ENCODE results near the gene ARHGEF25.
"Not testable (repeated sequence)": the region's sequence is repeated elsewhere in the genome, so short reads cannot be mapped to it uniquely, and the experiment has no call there.

The ARHGEF25 gene

DNA sequence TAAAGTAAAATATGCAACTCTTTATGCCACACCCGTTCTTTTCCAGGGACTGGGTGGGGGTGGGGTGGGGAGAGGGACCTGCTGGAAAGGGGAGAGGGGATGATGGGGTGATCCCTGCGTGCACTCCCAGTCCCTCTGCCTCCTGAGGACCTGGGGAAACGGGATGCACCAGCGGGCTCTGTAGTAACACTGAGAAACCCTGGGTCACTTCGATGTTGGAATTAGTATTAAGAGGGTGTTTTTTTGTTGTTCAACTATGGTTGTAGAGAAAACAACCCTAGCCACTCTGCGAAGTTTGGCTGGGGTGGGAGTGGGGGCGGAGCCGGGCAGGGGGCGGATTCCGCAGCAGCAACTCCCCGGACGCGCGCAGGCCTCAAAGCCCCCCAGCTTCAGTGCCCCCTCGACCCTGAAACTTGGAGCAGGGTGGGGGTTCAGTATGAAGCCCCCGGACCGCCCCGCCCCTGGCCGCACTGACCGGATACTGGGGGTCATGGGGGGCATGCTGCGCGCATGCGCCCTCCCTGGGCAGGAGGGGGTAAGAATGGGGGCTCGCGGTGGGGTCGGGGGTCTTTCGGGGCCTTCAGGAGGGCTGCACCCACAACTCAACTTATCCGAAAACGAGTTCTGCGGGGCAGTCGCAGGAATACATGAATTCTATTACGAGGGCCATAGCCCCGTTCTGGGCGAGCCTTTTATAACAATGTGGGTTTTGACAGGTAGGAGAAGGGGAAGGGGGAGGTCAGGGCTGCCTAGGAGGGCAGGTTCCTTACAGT, 1.3 kb upstream of the ARHGEF25 start:
- FAIRE-seq, result no peak

DNA sequence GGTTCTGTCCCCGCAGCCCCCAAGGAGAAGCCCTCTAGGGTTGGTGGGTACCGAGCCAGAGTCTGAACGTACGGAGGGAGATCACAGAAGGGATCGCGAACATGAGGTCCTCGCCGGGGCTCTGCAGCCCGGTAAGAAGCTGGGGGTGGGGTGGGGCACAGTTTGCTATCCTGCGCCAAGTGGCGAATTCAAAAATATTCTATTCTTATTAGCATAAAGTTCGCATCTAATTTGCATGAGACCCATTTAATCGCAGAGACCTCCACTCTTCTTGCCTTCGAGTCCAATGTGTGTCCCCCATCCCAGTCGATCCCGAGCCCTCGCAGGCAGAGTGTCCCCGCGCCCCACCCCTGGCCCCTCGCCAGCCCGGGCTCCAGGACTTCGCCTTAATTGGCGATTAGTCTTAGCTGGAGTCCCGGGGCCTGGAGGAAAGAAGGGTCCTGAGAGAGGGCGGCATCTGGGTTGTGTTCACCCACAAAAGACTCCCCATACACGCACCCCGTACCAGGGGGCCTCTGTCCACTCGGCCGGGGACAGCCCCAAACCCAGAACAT, 604 bp upstream of the ARHGEF25 start:
- no peak for FAIRE-seq

DNA sequence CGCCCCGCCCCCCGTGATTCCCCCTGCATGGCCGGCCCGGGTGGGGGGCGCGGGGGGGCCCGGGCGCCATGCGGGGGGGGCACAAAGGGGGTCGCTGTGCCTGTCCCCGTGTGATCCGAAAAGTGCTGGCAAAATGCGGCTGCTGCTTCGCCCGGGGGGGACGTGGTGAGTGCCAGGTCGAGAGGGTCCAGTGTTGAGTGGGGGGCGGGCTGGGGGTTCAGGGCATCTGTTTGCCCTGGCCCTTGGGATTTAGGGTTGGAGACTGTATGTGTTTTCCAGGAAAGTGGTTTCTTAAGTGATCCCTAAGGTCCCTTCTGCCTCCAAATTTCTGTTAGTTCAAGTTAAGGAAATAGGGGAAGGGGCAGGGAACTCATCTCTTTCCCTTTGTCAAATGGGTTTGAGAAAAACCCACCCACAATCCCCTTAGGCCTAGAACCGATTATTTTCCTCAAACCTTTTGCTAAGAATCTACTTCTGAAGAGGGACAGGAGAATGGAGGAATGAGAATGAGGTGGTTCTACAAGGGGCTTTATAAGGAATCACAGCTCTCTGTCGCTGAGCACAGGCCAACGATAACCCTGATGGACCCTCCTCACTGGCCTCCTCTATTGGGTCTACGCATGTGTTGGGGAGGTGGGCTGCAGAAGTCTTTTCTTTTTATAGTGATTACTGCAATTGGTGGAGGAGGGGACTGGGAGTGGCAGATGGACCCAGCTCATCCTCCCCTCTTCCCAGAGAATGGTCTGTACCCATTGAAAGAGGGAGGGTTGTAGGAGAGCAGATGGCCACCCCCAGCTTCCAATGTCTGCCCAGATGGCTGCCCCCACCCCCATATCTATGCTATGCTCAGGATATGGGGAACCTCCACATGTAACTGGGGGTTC, 834 bp downstream of the ARHGEF25 start:
- no peak for FAIRE-seq

DNA sequence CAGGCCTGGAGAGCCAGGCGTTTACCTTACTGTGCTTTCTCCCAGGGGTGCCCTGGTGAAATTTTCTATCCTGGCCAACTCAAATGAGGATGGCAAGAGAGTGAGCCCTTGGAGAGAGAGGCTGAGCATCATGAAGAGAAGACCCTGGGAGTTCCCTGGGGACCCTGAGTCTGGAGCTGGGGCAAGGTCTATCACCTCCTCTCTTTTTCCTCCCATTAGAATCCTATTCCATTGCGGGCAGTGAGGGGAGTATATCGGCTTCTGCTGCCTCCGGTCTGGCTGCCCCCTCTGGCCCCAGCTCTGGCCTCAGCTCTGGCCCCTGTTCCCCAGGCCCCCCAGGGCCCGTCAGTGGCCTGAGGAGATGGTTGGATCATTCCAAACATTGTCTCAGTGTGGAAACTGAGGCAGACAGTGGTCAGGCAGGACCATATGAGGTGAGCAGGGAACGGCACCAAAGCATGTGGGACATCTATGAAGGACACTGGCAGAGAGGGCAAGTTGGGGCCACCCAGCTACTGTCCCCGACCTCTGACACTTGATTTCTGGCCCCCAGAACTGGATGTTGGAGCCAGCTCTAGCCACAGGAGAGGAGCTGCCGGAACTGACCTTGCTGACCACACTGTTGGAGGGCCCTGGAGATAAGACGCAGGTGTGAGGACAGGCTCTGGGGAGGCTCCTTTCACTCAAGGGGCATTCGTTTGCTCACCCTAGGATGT, 1.6 kb downstream of the ARHGEF25 start:
- no peak for FAIRE-seq

DNA sequence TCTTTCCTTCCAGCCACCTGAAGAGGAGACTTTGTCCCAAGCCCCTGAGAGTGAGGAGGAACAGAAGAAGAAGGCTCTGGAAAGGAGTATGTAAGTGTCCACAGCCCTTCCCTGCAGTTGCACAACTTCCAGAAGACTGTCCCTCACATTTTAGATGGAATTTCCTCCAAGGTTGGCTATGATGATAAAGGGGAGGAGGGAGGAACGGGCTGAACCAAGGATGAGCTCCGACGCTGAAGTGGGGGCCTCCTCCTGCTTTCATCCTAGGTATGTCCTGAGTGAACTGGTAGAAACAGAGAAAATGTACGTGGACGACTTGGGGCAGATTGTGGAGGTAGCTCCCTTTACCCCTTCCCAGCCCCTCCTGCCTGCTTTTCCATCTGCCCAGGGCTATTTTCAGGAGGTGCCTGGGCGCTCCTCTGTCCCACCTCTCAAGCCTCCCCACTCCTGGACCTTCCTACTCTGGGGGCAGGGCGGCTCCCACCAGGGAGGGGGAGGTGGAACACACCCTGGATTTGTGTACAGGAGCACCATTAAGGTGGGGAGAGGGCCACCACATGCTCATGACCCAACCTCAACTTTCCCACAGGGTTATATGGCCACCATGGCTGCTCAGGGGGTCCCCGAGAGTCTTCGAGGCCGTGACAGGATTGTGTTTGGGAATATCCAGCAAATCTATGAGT, 2.3 kb downstream of the ARHGEF25 start:
- no peak for FAIRE-seq

DNA sequence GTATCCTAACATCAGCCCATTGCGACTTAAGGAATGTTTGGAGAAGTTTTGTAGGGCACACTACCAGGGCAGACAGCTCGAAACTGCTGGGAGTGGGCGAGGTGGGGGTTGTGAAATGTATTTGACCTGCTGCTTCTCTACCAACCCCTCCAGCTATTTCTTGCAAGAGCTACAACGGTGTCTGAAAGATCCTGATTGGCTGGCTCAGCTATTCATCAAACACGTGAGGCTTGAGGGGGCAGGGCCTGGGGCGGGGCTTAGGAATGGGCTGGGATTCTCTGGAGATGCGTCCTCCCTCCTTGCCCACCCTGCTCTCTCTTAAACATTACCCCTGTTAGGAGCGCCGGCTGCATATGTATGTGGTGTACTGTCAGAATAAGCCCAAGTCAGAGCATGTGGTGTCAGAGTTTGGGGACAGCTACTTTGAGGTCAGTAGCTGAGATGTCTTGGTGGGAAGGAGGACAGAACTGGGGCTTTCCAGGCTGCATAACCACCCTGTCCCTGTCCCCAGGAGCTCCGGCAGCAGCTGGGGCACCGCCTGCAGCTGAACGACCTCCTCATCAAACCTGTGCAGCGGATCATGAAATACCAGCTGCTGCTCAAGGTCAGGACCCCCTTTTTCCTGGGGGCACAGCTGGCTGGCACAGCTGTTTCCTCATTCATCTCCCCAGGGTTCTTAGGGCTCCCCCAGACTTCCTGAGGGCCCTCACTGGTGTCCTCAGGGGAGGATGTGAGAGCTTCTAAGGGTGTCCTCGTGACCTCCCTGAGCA, 3.1 kb downstream of the ARHGEF25 start:
- FAIRE-seq, result no peak

DNA sequence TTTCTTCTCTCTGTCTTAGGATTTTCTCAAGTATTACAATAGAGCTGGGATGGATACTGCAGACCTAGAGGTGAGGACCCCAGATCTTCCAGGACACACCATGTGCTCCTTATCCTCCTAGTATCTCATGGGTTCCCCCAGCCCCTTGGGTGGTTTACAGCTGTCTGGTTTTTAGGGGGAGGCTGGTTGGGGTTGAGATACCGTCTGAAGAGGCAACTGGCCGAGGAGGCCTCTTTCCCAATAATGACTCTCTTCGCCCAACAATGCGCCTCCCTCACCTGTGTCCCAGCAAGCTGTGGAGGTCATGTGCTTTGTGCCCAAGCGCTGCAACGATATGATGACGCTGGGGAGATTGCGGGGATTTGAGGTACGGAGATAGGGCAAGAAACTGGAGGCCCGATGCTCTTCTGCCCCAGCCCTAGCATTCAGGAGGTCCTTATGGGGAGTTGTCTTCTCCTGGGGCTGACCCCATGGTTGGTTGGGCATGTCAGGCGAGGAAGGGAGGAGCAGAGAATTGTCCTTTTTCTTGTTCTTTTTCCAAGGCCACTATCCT, 3.8 kb downstream of the ARHGEF25 start:
- no peak for FAIRE-seq

DNA sequence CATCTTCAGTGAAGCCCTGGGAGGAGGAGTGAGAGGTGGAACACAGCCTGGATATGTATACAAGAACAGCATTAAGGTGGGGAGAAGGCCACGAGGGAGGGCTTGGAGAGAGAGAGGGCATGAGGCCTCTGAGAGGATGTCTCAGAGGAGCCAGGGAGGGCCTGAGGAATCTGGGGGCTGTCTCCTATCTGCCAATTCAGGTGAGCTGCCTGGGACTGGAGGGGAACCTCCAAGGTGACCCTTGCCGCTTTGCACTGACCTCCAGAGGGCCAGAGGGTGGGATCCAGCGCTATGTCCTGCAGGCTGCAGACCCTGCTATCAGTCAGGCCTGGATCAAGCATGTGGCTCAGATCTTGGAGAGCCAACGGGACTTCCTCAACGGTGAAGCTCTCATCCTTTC, 4.4 kb downstream of the ARHGEF25 start:
- FAIRE-seq, result no peak

DNA sequence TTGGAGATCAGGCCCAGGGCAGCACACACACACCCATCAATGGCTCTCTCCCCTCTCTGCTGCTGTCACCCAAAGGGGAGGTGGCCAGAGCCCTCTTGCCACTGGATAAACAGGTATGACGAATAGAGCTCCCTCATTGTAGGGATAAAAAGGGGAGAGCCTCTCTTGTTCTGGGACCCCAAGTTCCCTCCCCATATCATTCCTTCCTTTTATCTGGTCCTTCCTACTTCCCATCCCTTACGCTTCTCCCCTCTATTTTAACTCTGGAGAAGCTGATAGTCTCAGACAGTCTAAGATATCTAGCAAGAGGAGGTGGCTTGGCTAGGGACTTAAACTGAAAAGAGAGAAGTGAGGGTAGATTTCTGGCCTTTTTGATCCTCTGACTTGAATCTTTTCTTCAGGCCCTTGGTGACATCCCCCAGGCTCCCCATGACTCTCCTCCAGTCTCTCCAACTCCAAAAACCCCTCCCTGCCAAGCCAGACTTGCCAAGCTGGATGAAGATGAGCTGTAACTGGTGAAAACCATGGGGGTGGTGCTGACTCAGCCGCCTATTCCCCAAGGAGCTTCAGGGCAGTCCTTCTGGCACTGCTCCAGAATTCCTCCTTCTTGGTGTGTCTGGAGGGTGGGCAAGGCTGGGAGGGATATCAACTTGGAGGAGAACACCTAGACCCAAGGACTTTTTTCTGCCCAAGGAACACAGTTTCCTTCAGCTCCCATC, 5.3 kb downstream of the ARHGEF25 start:
- FAIRE-seq, result no peak

DNA sequence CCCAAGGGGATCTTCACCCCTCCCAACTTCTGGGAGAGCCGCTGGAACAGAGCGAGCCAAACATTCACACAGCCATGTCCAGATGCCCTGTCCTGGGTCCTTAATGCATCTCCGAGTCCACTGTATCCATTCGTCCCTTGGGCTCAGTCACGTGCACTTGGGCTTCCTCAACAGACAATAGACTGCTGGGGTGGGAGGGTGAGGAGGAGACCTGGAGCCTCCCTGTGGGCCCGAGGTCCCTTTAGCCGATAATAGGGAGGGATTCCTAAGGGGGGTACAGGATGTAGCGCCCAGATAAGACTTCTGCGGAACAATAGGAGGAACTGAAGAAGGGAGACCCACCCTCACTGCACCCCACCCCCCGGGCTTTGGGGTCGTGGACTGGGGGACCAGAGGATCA, 6.7 kb downstream of the ARHGEF25 start:
- no peak for FAIRE-seq

DNA sequence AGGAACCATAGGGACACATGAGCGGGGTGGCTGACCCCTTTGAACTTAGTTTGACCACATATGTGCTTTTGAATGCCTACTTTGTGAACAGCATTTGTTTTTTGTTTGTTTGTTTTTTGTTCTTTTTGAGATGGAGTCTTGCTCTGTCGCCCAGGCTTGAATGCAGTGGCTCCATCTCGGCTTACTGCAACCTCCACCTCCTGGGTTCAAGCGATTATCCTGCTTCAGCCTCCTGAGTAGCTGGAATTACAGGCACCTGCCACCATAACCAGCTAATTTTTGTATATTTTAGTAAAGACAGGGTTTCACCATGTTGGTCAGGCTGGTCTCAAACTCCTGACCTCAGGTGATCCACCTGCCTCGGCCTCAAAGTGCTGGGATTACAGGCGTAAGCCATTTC, 7.2 kb downstream of the ARHGEF25 start:
- not testable (repeated sequence) for FAIRE-seq

DNA sequence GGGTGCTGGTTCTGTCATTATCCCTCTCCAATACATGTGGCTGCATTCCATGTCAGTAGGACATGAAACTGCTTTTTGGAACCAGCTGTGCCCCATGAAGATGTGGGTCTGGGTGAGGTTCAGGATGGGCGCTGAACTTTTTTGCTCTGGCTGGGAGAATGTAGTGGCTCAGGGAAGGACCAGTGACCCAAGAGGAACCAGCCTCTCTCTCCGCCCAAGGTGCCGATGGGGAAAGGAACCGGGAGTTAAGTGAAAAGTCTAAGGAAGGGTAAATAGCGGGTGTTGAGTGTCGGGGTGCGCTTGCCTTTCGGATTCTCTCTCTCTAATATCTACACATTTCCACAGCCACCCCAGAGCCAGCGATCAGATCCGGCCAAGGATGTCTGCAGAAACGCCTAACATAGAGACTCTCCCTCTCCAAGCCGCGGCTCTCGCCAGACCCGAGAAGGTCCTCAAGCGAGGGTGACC, 7.8 kb downstream of the ARHGEF25 start:
- no peak for FAIRE-seq

DNA sequence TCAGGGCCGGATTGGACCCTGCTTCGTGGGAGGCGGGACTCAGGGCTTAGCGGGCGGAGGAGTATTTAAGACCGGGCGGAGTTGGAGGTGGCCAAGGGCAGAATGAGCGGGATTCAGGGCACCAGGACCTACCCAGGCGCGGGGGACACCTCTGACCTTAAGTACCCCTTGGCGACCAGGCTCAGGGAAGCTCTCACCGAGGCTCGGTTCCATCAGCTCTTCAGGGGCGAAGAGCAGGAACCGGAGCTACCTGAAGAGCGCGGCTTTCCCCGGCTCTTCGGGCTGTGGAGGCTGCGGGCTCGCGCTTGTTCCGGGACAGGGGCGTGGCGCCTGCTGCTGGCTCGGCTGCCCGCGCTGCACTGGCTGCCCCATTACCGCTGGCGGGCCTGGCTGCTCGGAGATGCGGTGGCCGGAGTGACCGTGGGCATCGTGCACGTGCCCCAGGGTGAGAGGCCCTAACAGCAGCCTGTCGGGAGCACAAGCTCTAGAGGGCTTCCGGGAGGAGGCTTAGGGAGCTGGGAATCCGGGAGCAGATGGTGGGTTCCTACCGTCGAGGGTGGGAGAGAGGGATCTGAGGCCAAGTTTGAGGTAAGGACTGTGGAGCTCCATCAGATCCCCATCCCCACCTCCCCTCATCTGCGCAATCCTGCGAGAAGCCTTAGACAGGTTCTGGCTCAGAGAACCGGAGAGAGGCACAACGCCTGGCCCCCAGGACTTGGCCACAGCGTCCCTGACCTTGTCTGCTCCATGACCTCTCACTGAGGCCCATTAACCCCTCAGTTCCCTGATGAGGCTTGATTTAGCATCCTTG, 8.4 kb downstream of the ARHGEF25 start:
- no peak for FAIRE-seq

DNA sequence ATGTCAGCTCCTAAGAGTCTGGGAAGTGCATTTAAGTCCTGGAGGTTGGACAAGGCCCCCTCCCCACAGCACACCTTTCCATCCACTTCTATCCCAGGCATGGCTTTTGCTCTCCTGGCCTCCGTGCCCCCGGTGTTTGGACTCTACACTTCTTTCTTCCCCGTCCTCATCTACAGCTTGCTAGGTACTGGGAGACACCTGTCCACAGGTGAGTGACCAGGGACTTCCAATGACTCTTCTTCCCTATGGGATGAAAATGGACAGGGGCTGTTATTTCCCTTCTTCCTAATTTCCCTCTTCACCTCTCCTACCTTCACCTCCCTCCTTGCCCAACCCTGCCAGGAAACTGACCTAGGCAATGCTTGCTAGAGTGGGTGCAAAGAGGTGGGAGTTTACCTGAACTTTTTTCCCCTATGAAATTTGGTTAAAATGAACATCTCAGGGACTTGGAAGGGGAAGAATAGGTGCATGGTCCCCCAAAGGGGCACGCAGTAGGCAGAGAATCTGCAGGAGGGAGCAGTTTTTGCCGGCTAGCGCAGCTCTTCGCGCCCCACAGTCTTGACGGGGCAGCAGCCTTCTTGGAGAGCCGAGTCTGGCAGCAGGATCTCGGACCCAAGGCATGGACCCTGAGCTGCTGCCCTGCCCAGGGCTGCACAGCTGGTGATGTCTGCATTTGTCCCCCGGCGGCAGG, 9.2 kb downstream of the ARHGEF25 start:
- FAIRE-seq, result no peak

DNA sequence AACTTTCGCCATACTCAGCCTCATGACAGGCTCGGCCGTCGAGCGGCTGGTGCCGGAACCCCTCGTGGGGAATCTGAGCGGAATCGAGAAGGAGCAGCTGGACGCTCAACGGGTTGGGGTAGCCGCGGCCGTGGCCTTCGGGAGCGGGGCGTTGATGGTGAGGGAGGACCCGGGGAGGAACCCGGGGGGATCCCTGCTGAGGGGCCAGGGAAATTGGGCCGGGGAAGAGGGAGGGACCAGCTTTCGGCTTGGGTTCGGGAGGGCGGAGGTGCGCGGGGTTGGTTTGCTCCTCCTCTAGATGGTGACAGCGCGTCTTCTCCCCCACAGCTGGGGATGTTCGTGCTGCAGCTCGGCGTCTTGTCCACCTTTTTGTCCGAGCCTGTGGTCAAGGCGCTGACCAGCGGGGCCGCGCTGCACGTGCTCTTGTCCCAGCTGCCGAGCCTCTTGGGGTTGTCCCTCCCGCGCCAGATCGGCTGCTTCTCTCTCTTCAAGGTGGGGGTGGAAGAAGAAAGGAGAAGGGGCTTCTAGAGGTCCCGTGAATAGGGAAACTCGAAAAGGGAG, 9.8 kb downstream of the ARHGEF25 start:
- no peak for FAIRE-seq

DNA sequence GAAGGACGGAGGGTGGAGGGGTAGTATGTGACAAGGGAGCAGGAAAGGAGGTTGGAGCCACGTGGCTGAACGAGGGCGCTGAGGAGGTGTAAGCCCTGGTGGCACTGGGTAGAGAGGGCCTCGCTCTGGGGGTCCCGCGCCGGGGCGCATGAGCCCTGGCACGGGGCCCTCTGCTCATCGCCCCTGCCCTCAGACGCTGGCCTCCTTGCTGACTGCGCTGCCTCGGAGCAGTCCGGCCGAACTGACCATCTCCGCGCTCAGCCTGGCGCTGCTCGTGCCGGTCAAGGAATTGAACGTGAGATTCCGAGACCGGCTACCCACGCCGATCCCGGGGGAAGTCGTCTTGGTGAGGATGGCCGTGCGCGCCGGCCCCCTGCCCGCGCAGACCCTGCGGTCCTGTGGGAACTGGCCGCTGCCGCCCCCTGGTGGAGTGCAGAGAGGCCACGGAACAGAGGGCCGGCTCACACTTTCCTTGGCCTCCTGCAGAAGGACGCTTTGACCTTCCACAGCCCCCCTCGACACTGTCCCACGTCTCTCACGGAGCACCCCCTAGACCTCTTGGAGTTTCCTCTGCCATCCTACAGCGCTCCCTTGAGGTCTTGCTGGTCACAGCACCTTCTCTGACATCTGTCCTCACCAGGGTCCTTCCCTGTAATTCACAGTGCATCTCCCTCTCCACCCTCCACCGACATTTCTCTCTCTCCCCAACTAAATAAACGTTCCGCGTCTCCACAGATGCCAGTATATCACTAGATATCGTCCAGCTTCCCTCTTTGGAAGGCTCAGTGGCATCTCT, 10.5 kb downstream of the ARHGEF25 start:
- no peak for FAIRE-seq

DNA sequence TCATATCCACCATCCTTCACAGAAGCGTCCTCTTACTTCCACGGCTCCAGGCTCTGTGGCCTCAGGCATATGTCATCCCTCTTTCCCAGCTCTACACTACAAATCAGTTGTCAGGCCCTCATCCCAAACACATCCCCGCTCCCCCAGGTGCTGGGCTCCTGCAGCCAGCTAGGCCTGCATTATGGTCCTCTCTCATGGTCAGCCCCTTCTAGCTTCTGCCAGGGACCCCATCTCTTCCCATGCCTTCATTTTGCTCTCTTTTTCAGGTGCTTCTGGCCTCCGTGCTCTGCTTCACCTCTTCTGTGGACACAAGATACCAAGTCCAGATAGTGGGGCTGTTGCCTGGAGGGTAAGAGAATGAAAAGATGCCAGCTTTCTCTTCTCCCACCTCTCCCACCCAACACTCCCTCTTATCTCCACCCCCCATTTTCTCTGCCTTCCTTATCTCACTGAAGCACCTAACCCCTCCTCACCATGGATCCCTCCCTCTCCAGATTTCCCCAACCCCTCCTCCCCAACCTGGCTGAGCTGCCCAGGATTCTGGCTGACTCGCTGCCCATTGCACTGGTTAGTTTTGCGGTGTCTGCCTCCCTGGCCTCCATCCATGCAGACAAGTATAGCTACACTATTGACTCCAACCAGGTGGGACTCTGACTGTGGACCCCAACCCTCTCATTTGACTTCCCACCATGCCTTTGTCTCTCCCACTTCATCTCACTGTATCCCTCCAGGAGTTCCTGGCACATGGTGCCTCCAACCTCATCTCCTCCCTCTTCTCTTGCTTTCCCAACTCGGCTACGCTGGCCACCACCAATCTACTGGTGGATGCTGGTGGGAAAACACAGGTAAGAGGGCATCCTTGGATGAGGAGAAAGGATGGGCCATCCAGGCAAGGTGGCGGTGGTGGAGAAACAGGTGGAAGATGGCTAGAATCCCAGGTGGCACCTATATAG, 11.3 kb downstream of the ARHGEF25 start:
- FAIRE-seq, result no peak

Measured in islet of Langerhans (tissue), 1 donor.